ENCODE data around the gene CCM2L.

DNA sequence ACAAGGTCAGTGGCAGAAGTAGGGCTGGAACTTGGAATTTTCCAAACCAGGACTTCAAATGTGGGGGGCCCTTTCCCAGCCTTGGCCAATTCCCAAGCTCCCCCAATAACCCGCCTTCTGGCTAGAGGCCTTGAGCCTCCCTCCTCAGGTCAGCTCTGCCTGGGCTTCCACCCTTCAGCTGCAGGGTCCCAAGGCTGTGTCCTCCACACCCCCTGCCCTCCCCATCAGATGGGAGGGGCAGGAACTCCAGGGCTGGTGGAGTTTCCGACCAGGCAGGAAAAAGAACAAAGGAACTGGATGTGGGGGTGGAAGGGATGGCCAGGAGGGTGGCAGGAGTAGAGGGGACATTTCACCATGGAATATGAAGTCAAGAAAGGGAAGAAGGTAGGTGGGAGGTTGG is at the start of gene CCM2L:
- no peak for TF ChIP-seq EZH2 (IDR thresholded peaks at IDR 0.05)
- TF ChIP-seq POLR2AphosphoS5 (IDR thresholded peaks at IDR 0.05; ENCODE audit: borderline replicate concordance, low read depth, low read length) = no peak
- TF ChIP-seq FOXP2 (optimal IDR thresholded peaks at IDR 0.05; ENCODE audit: control extremely low read depth, extremely low read length, insufficient read depth) = no peak
